SK-N-SH (cell line): ENCODE data around the gene MAP2K2.

Experiments used
- CHD2 ChIP-seq: fragments of 150-350 bp; IDR thresholded peaks from 2 replicates; pipeline ENCODE4 v1.6.1; 2018; ENCODE audit warnings: low read length; ENCODE audit not compliant: partially characterized antibody
- CTCF ChIP-seq: fragments of 200-600 bp; sonication (generic); IDR thresholded peaks from 2 replicates; pipeline ENCODE4 v1.6.1; 2017; ENCODE audit warnings: antibody characterized with exemption, mild to moderate bottlenecking, moderate library complexity
- EZH2phosphoT487 ChIP-seq: fragments of 200-600 bp; sonication (generic); IDR thresholded peaks from 2 replicates; pipeline ENCODE4 v1.6.1; 2017; ENCODE audit warnings: low read depth, mixed run types, mild to moderate bottlenecking, antibody characterized with exemption, moderate library complexity, borderline replicate concordance
- GATA2 ChIP-seq: sonication (generic); formaldehyde crosslinking; IDR thresholded peaks from 2 replicates; pipeline ENCODE4 v1.5.0; 2020; ENCODE audit warnings: mild to moderate bottlenecking, missing genetic modification reagents
- MAX ChIP-seq: IDR thresholded peaks from 2 replicates; pipeline ENCODE4 v1.4.0; 2012; ENCODE audit warnings: low read depth
- REST ChIP-seq: IDR thresholded peaks from 2 replicates; pipeline ENCODE4 v1.6.1; 2012; ENCODE audit warnings: mild to moderate bottlenecking, low read depth, low read length, moderate library complexity
- TAF1 ChIP-seq: IDR thresholded peaks from 2 replicates; pipeline ENCODE4 v1.6.1; 2012; ENCODE audit warnings: low read depth, mild to moderate bottlenecking, low read length, moderate library complexity, borderline replicate concordance
- USF2 ChIP-seq: fragments of 150-350 bp; IDR thresholded peaks from 2 replicates; pipeline ENCODE4 v1.6.1; 2017; ENCODE audit warnings: antibody characterized with exemption, low read length, low read depth, borderline replicate concordance
- YY1 ChIP-seq: IDR thresholded peaks from 2 replicates; pipeline ENCODE4 v1.4.0; 2012; ENCODE audit warnings: low read depth, mild to moderate bottlenecking

- TF ChIP-seq GATA2 (CRISPR knock-in tag) = no peak
- no peak for TF ChIP-seq YY1
- no peak for TF ChIP-seq MAX
- TF ChIP-seq CHD2 = no peak
- TF ChIP-seq EZH2phosphoT487 = no peak
- no peak for TF ChIP-seq REST
- no peak for TF ChIP-seq USF2
- TF ChIP-seq CTCF = no peak
- TF ChIP-seq TAF1 = no peak
Observed at GRCh38 chr19:4122480-4122879, 1.4 kb downstream of the MAP2K2 start.
